Muscle of leg (tissue), 11 donors: ENCODE data around the gene CC2D1B. TPM values are rescaled to one million over a fixed set of nuclear protein-coding genes. Genes with fewer than 3 reads are reported as not detected.

Experiments used
- DNase-seq: peaks from one replicate; pipeline ENCODE4 v3.0.0; 2013
- H3K27ac ChIP-seq: one replicate; pipeline ENCODE4 v1.5.1; 2013; ENCODE audit warnings: mild to moderate bottlenecking, low read length, control low read depth
- H3K27me3 ChIP-seq: one replicate; pipeline ENCODE4 v1.6.1; 2013; ENCODE audit warnings: low read length; ENCODE audit not compliant: control insufficient read depth, insufficient read depth
- H3K36me3 ChIP-seq: one replicate; pipeline ENCODE4 v1.6.1; 2013; ENCODE audit warnings: low read length; ENCODE audit not compliant: control insufficient read depth, insufficient read depth
- H3K4me1 ChIP-seq: one replicate; pipeline ENCODE4 v1.6.1; 2013; ENCODE audit warnings: low read length; ENCODE audit not compliant: control insufficient read depth, insufficient read depth
- H3K4me3 ChIP-seq: one replicate; pipeline ENCODE4 v1.5.1; 2013; ENCODE audit warnings: low read length, control low read depth
- H3K9me3 ChIP-seq: replicated peaks from 2 replicates; pipeline ENCODE4 v1.6.1; 2013; ENCODE audit warnings: low read depth, low read length; ENCODE audit not compliant: control insufficient read depth
- WGBS: methylation state at CpG from one replicate; pipeline ENCODE4 v1.1.5; 2013; ENCODE audit warnings: missing lambda C conversion rate; ENCODE audit not compliant: insufficient coverage; 5-methylcytosine and 5-hydroxymethylcytosine counted together
- polyA plus RNA-seq, 8 donors: library from polyadenylated mRNA; unstranded; fragments of 120-200 nt; gene quantifications; one replicate each; pipeline versions ENCODE4 v1.2.1 to v1.2.3, GENCODE V29; 2013; ENCODE audit warnings: inconsistent platforms in 1 of 8, low replicate concordance in 1 of 8; ENCODE audit not compliant: insufficient read length in 8 of 8, insufficient read depth in 1 of 8
- total RNA-seq: library from RNA; stranded (reverse); fragments of 120-200 nt; gene quantifications from one replicate; pipeline ENCODE4 v1.2.4, GENCODE V29; 2013

CC2D1B gene
- total and polyA plus RNA-seq, 9 donors: 16.7 to 23.6 (median 19.2) TPM

DNA sequence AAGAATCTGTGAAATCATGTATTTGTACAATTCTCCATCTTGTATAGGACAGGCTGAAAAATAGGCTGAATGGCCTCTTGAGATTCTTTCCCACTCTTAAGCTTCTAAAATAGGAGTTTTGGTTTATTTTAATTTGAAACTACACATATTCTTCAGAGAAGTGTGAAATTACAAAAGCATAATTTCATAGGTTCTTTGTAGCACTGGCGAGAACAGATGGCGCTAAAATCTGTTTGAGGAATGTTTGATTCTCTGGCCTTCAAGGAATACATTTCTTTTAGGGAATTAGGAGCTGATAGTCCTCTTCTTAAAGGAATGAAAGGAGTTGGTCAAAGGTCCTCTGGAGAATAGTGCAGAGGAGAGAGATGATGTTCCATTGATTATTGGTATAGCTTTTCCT is 44.9 kb downstream of the CC2D1B start:
- Histone ChIP-seq H3K27ac (no peak overlapping the region), H3K4me3 (no peak overlapping the region), H3K9me3 (no peaks in the 10 kb centered on the region), H3K27me3 (no peaks in the 10 kb centered on the region), H3K4me1 (no peaks in the 10 kb centered on the region), H3K36me3 (no peaks in the 10 kb centered on the region)
- no CpG with 5 or more reads among the region's 2 CpGs for WGBS
- no peak for DNase-seq

DNA sequence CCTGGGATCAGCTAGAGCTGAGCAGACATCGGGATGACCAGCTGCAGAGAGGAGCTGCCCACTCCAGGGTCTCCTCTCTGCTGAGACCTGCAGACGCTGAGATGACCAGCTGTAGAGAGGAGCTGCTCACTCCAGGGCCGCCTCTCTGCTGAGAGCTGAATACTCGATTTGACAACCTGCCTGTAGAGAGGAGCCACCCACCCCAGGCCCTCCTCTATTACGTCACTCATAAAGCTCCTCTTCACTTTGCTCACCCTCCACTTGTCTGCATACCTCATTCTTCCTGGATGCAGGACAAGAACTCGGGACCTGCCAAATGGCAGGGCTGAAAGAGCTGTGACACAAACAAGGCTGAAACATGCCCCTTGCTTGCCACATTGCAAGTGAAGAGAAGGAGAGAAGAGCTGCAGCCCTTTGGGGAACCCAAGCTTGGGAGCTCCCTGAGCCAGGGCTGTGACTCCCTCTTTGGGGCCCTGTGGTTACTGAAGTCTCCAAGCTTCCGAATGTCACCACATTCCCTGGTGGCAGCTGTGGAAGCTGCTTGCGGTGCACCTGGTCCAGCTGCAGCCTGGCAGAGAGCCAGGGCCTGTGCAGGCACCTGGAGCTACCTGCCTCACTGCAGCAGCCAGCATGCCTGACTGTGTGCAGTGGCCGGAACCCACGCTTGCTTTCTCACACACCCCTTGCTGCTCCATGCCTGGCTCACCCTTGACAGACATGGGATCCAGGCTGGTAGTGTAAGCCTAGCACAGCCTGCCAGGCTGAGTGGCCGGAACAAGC is 59.6 kb downstream of the CC2D1B start:
- Histone ChIP-seq H3K9me3 (no peaks in the 10 kb centered on the region), H3K27me3 (no peaks in the 10 kb centered on the region), H3K36me3 (peaks cover 16% of the 10 kb centered on the region), H3K4me3 (no peak overlapping the region), H3K4me1 (no peaks in the 10 kb centered on the region), H3K27ac (no peak overlapping the region)
- 70% methylated on average over 8 of the region's 11 CpGs for WGBS
- no peak for DNase-seq

DNA sequence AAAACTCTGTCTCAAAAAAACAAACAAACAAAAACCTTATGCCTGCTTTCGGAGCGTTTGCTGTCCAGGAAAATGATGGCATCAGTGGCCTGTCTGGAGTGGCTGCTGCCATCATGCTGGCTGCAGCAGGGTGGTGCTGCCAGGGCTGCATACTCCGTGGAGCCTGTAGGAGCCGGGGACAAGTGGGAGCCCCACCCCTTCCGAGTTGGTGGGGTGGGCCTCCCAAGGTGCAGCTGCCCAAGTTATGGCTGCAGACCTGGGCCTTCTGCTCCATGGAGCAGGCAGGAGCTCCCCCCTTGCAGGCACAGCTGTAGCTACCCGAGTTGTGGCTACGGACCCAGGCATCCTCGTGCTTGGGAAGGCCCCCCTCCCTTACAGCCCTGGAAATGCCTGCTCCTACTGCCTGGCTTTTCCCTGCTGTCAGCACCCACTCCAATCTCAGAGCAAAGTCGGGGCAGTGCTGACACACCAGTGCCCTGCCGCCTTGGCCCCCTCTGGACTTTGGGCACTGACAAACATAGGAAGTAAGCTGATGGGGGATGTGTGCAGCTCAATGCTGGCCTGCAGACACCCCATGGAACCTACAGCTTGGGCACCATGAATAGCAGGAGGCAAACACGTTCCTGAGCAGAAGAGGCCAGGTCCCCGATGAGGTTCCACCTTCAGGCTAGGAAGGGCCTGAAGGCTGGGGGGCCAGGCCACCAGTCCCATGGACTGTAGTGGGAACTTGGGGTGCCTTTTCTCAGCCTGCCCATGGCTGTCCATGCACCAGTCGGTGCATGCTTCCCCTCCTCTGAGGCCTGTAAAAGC is 60.4 kb downstream of the CC2D1B start:
- Histone ChIP-seq H3K36me3 (peaks cover 13% of the 10 kb centered on the region), H3K27ac (no peak overlapping the region), H3K9me3 (no peaks in the 10 kb centered on the region), H3K27me3 (no peaks in the 10 kb centered on the region), H3K4me1 (no peaks in the 10 kb centered on the region), H3K4me3 (no peak overlapping the region)
- DNase-seq: no peak
- WGBS: 88% methylated on average over 12 of the region's 13 CpGs

Other genes with a start within 250 kb of the CC2D1B start
- 27.4 TPM for gene ZFYVE9, start 224.1 kb downstream of the CC2D1B start, total RNA-seq
- gene ZFYVE9, start 224.1 kb downstream of the CC2D1B start, polyA plus RNA-seq: 10 to 100 TPM; 13.7 to 23.4 (median 19.4) TPM
- gene ORC1, start 38.2 kb upstream of the CC2D1B start, total RNA-seq: 2.9 TPM
- 1 to 10 TPM; 2.6 to 4.5 (median 3.4) TPM for gene ORC1, start 38.2 kb upstream of the CC2D1B start, polyA plus RNA-seq
- gene PRPF38A, start 38.4 kb upstream of the CC2D1B start, total RNA-seq: 18.2 TPM
- 10 to 100 TPM; 38.2 to 49.2 (median 42.5) TPM for gene PRPF38A, start 38.4 kb upstream of the CC2D1B start, polyA plus RNA-seq
- 86.0 TPM for gene TUT4, start 186.9 kb upstream of the CC2D1B start, total RNA-seq
- gene TUT4, start 186.9 kb upstream of the CC2D1B start, polyA plus RNA-seq: 100 to 1,000 TPM in 2 of 8 donors, 10 to 100 TPM in 6; 51.8 to 121 (median 70.1) TPM
- gene GPX7, start 236.2 kb upstream of the CC2D1B start, total RNA-seq: 146 TPM
- 100 to 1,000 TPM; 140 to 164 (median 151) TPM for gene GPX7, start 236.2 kb upstream of the CC2D1B start, polyA plus RNA-seq